A549 (cell line): ENCODE measurements around the gene CENPM. TPM values are rescaled to one million over a fixed set of nuclear protein-coding genes. Genes with fewer than 3 reads are reported as not detected.

ENCODE experiments used
- ATAC-seq, 2 experiments: fragments of 200-7000 bp in 1 of 2; fragments of >200 bp in 1 of 2; cut with Nextera tagmentation in 1 of 2; cut with Tn5 transposase in 1 of 2; 3 replicates each; pipeline versions ENCODE4 v1.8.0 to v1.9.1; 2018 to 2020; ENCODE audit warnings: mild to moderate bottlenecking in 1 of 2, moderate library complexity in 1 of 2
- CTCF ChIA-PET: fragments of 300-600 bp; sonication (Branson Sonifier 250); formaldehyde crosslinking; extraction: SDS; loops from one replicate; lab custom pipeline; 2021; ENCODE audit warnings: antibody characterized with exemption, inconsistent platforms; lab: Yijun Ruan, JAX
- POLR2A ChIA-PET: fragments of 350-600 bp; formaldehyde crosslinking; extraction: SDS; loops from one replicate; lab custom pipeline; 2021; ENCODE audit warnings: antibody characterized with exemption, inconsistent platforms; lab: Yijun Ruan, JAX
- DNase-seq, 2 experiments: peaks; one replicate each; pipeline versions ENCODE4 v3.0.0 to v3.0.0-alpha.2; 2011 to 2016; ENCODE audit warnings: low read depth in 1 of 2, low spot score in 1 of 2
- FAIRE-seq: peaks from 2 replicates; lab custom pipeline; 2011; peaks lifted over from hg19 to GRCh38; lab: Jason Lieb, UNC
- H3K27ac ChIP-seq, 2 experiments: fragments of >200 bp; sonication (Bioruptor Twin); formaldehyde crosslinking; 3 replicates each; pipeline ENCODE4 v1.5.1; 2016 to 2017
- H3K4me1 ChIP-seq: fragments of >200 bp; sonication (Bioruptor Twin); formaldehyde crosslinking; 3 replicates; pipeline ENCODE4 v1.6.1; 2016
- H3K4me2 ChIP-seq: fragments of >200 bp; sonication (Bioruptor Twin); formaldehyde crosslinking; 3 replicates; pipeline ENCODE4 v1.6.1; 2016
- H3K4me3 ChIP-seq: fragments of >200 bp; sonication (Bioruptor Twin); formaldehyde crosslinking; 3 replicates; pipeline ENCODE4 v1.5.1; 2016
- H3K9me3 ChIP-seq: fragments of >200 bp; sonication (Bioruptor Twin); formaldehyde crosslinking; 3 replicates; pipeline ENCODE4 v1.6.1; 2016
- BHLHE40 ChIP-seq: IDR thresholded peaks from 2 replicates; pipeline ENCODE4 v1.6.1; 2012; ENCODE audit warnings: low read depth, low read length, inconsistent platforms
- CBX8 ChIP-seq: fragments of 200-600 bp; sonication (generic); IDR thresholded peaks from 2 replicates; pipeline ENCODE4 v1.6.1; 2016
- EHF ChIP-seq: fragments of 250-450 bp; sonication (Bioruptor Pico); IDR thresholded peaks from 2 replicates; pipeline ENCODE4 v1.5.0; 2020; ENCODE audit warnings: mild to moderate bottlenecking
- EHMT2 ChIP-seq: fragments of 200-600 bp; sonication (generic); IDR thresholded peaks from 2 replicates; pipeline ENCODE4 v1.6.1; 2016; ENCODE audit warnings: antibody characterized with exemption, low read depth, mild to moderate bottlenecking, moderate library complexity
- FOXS1 ChIP-seq: fragments of 250-450 bp; sonication (Bioruptor Pico); IDR thresholded peaks from 2 replicates; pipeline ENCODE4 v1.5.0; 2020; ENCODE audit warnings: mild to moderate bottlenecking, moderate library complexity
- HDAC2 ChIP-seq: fragments of 200-600 bp; sonication (generic); IDR thresholded peaks from 2 replicates; pipeline ENCODE4 v1.6.1; 2016
- HOXB13 ChIP-seq: fragments of 250-450 bp; sonication (Bioruptor Pico); IDR thresholded peaks from 2 replicates; pipeline ENCODE4 v1.5.0; 2020; ENCODE audit warnings: low read depth, mild to moderate bottlenecking, moderate library complexity
- HOXB5 ChIP-seq: fragments of 250-450 bp; sonication (Bioruptor Pico); IDR thresholded peaks from 2 replicates; pipeline ENCODE4 v1.5.0; 2020; ENCODE audit warnings: mild to moderate bottlenecking, moderate library complexity
- JUN ChIP-seq, 2 experiments: fragments of >200 bp; sonication (Bioruptor Twin); formaldehyde crosslinking; IDR thresholded peaks; 2 replicates in 1 of 2; 3 replicates in 1 of 2; pipeline ENCODE4 v1.6.1; 2016 to 2017
- JUNB ChIP-seq: fragments of >200 bp; sonication (Bioruptor Twin); formaldehyde crosslinking; IDR thresholded peaks from 2 replicates; pipeline ENCODE4 v1.6.1; 2016
- KDM1A ChIP-seq: fragments of 200-600 bp; sonication (generic); IDR thresholded peaks from 2 replicates; pipeline ENCODE4 v1.6.1; 2016; ENCODE audit warnings: low read depth, mild to moderate bottlenecking
- KDM5A ChIP-seq: fragments of 200-600 bp; sonication (generic); IDR thresholded peaks from 2 replicates; pipeline ENCODE4 v1.6.1; 2016; ENCODE audit warnings: antibody characterized with exemption, mild to moderate bottlenecking
- MAZ ChIP-seq: fragments of 150-350 bp; IDR thresholded peaks from 2 replicates; pipeline ENCODE4 v1.6.1; 2014; ENCODE audit warnings: antibody characterized with exemption, low read depth, low read length, borderline replicate concordance
- NFE2L2 ChIP-seq: fragments of 150-350 bp; conservative IDR thresholded peaks from 2 replicates; pipeline ENCODE4 v1.6.1; 2014; ENCODE audit warnings: low read length
- PHF8 ChIP-seq: fragments of 200-600 bp; sonication (generic); IDR thresholded peaks from 2 replicates; pipeline ENCODE4 v1.6.1; 2016; ENCODE audit warnings: low read depth, mild to moderate bottlenecking, antibody characterized with exemption, moderate library complexity, borderline replicate concordance
- RAD21 ChIP-seq, 2 experiments: fragments of >200 bp in 1 of 2; sonication (Bioruptor Twin) in 1 of 2; formaldehyde crosslinking in 1 of 2; IDR thresholded peaks in 1 of 2; conservative IDR thresholded peaks in 1 of 2; 2 replicates in 1 of 2; 3 replicates in 1 of 2; pipeline ENCODE4 v1.6.1; 2012 to 2018; ENCODE audit warnings: inconsistent platforms in 1 of 2
- RCOR1 ChIP-seq: fragments of 150-350 bp; IDR thresholded peaks from 2 replicates; pipeline ENCODE4 v1.6.1; 2014; ENCODE audit warnings: antibody characterized with exemption, low read length, low read depth
- TFCP2L1 ChIP-seq: fragments of 250-450 bp; sonication (Bioruptor Pico); IDR thresholded peaks from 2 replicates; pipeline ENCODE4 v1.5.0; 2021; ENCODE audit warnings: mild to moderate bottlenecking
- ZFP36 ChIP-seq: fragments of 450-650 bp; IDR thresholded peaks from 2 replicates; pipeline ENCODE4 v1.6.1; 2014; ENCODE audit warnings: borderline replicate concordance; ENCODE audit not compliant: partially characterized antibody
- WGBS: methylation state at CpG from one replicate; pipeline ENCODE4 v1.1.6; 2017; ENCODE audit errors: missing lambda C conversion rate; 5-methylcytosine and 5-hydroxymethylcytosine counted together
- polyA plus RNA-seq, 4 experiments: library from polyadenylated mRNA; depleted of rRNA in 3 of 4; stranded (reverse); fragments of >200 nt; fragmentation: RNase III in 1 of 4; extraction: RNeasy Plus Mini Kit Qiagen cat#74134 plus additional on column Dnase treatment in 1 of 4; gene quantifications; 2 replicates in 3 of 4; 3 replicates in 1 of 4; pipeline ENCODE4 v1.2.3, GENCODE V29; 2011 to 2017
- TF ChIP-seq, protein P1 (sequence below): fragments of >200 bp; sonication (Bioruptor Twin); formaldehyde crosslinking; IDR thresholded peaks from 2 replicates; pipeline ENCODE4 v1.6.1; 2016
- TF ChIP-seq, protein P2 (sequence below): IDR thresholded peaks from 2 replicates; pipeline ENCODE4 v1.6.1; 2012; ENCODE audit warnings: low read depth, borderline replicate concordance
- TF ChIP-seq, protein P3 (sequence below): fragments of 150-350 bp; IDR thresholded peaks from 2 replicates; pipeline ENCODE4 v1.6.1; 2014; ENCODE audit warnings: low read depth, mild to moderate bottlenecking, low read length
- TF ChIP-seq, protein P4 (sequence below): fragments of >200 bp; sonication (Bioruptor Twin); formaldehyde crosslinking; IDR thresholded peaks from 3 replicates; pipeline ENCODE4 v1.5.1; 2016
- TF ChIP-seq, protein P5 (sequence below): IDR thresholded peaks from 2 replicates; pipeline ENCODE4 v1.6.1; 2012

The CENPM gene
- polyA plus RNA-seq, 2 of the 4 experiments (the other 2 are of a cell fraction) = 22.3 to 40.1 TPM

DNA sequence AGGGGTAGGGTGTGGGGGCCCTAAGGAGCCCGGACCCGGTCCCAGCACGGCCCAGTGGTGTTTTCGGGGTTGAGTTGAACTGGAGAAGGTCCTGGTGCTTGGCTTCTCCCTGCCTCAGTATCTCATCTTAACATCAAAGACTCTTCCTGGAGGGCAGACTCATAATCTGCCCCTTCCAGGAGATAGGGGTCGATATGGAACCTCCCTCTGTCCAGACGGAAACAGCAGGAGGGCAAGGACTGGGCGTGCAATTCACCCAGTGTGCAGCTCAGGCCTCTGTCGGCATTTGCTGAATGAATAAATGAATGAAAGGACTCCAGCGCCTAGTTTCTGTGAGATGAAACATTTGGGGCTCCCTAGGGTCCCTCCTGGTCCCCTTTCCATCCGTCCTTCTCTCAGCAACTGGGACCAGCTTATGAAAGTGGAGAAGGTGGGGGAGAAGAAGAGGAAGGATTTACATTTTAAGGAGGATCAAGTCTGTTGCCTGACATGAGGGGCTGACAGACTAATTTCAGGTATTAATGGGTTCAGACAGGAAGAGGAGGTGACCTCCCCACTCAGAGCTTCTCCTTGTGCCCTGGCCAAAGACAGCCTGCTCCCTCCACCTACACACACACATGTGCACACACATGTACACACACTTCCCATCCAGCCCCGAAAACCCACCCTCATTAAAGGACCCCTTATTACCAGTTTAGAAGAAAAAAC is 31.0 kb downstream of the CENPM start:
- FAIRE-seq = no peak
- 80% methylated on average over 11 of the region's 11 CpGs for WGBS
- no peaks in the 10 kb centered on the region for H3K9me3 ChIP-seq
- no peak overlapping the region for H3K4me2 ChIP-seq
- TF ChIP-seq, protein P1, sequence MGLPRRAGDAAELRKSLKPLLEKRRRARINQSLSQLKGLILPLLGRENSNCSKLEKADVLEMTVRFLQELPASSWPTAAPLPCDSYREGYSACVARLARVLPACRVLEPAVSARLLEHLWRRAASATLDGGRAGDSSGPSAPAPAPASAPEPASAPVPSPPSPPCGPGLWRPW = no peak
- TF ChIP-seq HOXB13 (CRISPR knock-in tag) (no peak), EHF (CRISPR knock-in tag) (no peak), TFCP2L1 (CRISPR knock-in tag) (no peak), FOXS1 (no peak), ZFP36 (no peak), HDAC2 (no peak), HOXB5 (CRISPR knock-in tag) (no peak), CBX8 (no peak), RAD21 (conservative IDR thresholded peaks at IDR 0.05 in 1 of 2, IDR thresholded peaks at IDR 0.05 in 1 of 2) (no peak), JUNB (no peak), JUN (IDR thresholded peaks at IDR 0.05) (no peak)
- TF ChIP-seq, protein P2, sequence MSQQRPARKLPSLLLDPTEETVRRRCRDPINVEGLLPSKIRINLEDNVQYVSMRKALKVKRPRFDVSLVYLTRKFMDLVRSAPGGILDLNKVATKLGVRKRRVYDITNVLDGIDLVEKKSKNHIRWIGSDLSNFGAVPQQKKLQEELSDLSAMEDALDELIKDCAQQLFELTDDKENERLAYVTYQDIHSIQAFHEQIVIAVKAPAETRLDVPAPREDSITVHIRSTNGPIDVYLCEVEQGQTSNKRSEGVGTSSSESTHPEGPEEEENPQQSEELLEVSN = no peak
- TF ChIP-seq, protein P3, sequence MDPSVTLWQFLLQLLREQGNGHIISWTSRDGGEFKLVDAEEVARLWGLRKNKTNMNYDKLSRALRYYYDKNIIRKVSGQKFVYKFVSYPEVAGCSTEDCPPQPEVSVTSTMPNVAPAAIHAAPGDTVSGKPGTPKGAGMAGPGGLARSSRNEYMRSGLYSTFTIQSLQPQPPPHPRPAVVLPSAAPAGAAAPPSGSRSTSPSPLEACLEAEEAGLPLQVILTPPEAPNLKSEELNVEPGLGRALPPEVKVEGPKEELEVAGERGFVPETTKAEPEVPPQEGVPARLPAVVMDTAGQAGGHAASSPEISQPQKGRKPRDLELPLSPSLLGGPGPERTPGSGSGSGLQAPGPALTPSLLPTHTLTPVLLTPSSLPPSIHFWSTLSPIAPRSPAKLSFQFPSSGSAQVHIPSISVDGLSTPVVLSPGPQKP = no peak
- ChIA-PET POLR2A (interaction anchor here (0.7 kb wide), 1 partner anchor 25 kb away, joined by 3 read pairs; no protein-coding TSS in a partner anchor), CTCF (interaction anchor here (0.5 to 2.7 kb wide), 2 partner anchors 11 to 191 kb away, joined by 3 to 15 read pairs; partner anchors contain the start of gene TNFRSF13C)
- H3K4me3 ChIP-seq = no peak overlapping the region
- ATAC-seq = no peak
- no peak overlapping the region for H3K27ac ChIP-seq
- no peak for DNase-seq
- H3K4me1 ChIP-seq = peaks cover 4% of the 10 kb centered on the region; the same call in 2 of the 3 replicates

DNA sequence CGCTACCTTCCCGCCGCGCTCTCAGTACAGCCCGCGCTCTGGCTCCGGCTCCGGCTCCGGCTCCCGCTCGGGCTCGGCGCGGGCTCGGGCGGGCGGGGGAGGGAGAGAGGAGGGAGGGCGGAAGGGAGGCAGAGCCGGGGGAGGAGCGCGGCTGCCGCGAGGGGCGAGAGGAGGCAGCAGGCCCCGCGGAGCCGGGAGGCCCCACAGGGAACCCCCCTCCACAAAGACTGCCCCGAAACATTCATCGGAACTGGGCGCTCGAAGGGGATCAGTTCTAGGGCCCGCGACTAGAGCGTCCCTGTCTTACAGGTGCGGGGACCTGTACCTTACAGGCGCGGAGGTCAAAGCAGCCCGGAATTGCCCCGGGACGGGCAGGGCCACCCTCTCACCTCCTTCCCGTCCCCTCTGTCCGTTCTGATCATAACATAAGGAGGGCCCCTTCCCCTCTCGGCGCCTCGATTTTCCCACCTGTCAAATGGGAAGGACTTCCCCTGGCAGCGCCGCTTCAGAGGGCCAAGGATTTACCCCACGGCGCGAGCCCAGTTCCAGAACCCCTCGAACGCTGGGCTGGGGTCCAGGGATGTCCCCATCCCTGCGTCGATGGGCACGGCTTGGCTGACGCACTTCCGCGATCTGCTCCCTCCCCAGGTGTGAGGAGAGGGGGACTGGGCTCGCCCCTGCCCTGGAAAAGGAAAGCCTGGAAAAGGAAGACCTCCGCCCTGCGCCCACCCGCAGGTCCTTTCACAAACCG is 31.7 kb downstream of the CENPM start, which contains the start of gene SHISA8:
Gene SHISA8 (minus strand): TSS at position 40 of the 751 bp plus-strand sequence. CDS start 407 bp downstream, outside the sequence.
- WGBS = 70% methylated on average over 25 of the region's 63 CpGs
- peak within 1 kb of the TSS; percentile 46 to 80; a peak in 4 of 6 replicates for H3K27ac ChIP-seq
- TF ChIP-seq EHF (CRISPR knock-in tag) (no peak), EHMT2 (no peak), KDM1A (no peak), RCOR1 (no peak), MAZ (no peak), KDM5A (no peak), BHLHE40 (no peak), HOXB5 (CRISPR knock-in tag) (no peak), NFE2L2 (no peak), PHF8 (no peak)
- TF ChIP-seq, protein P4, sequence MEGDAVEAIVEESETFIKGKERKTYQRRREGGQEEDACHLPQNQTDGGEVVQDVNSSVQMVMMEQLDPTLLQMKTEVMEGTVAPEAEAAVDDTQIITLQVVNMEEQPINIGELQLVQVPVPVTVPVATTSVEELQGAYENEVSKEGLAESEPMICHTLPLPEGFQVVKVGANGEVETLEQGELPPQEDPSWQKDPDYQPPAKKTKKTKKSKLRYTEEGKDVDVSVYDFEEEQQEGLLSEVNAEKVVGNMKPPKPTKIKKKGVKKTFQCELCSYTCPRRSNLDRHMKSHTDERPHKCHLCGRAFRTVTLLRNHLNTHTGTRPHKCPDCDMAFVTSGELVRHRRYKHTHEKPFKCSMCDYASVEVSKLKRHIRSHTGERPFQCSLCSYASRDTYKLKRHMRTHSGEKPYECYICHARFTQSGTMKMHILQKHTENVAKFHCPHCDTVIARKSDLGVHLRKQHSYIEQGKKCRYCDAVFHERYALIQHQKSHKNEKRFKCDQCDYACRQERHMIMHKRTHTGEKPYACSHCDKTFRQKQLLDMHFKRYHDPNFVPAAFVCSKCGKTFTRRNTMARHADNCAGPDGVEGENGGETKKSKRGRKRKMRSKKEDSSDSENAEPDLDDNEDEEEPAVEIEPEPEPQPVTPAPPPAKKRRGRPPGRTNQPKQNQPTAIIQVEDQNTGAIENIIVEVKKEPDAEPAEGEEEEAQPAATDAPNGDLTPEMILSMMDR = no peak
- TF ChIP-seq, protein P2 = no peak
- TF ChIP-seq, protein P1 = no peak
- TF ChIP-seq, protein P5, sequence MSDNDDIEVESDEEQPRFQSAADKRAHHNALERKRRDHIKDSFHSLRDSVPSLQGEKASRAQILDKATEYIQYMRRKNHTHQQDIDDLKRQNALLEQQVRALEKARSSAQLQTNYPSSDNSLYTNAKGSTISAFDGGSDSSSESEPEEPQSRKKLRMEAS = no peak
- H3K9me3 ChIP-seq = no peaks in the 10 kb centered on the region
- ATAC-seq (peak; percentile 46 to 56; a peak in 4 of 6 replicates), FAIRE-seq (no peak), DNase-seq (no peak)
- peak within 1 kb of the TSS; percentile 90 for H3K4me2 ChIP-seq
- ChIA-PET POLR2A (no interaction called here), CTCF (interaction anchor here (0.6 to 2.7 kb wide), 2 partner anchors 11 to 785 kb away, joined by 3 to 15 read pairs; partner anchors contain the start of gene TNFRSF13C)
- H3K4me1 ChIP-seq = peaks cover 4% of the 10 kb centered on the region; the same call in 2 of the 3 replicates
- peak within 1 kb of the TSS; percentile 63 for H3K4me3 ChIP-seq
